ENCODE measurements around the gene CASZ1. TPM values are rescaled to one million over a fixed set of nuclear protein-coding genes. Genes with fewer than 3 reads are reported as not detected.

Gene CASZ1
- total RNA-seq, 4 donors from 2014 or later, result 21.9 to 60.2 (median 29.6) TPM

- no peak for DNase-seq (ENCODE audit: extremely low spot score)
- TF ChIP-seq POLR2A (IDR thresholded peaks at IDR 0.05; ENCODE audit: low read depth) (no peak), CTCF (IDR thresholded peaks at IDR 0.05) (peak; percentile 31 to 34 (median 33)), EP300 (IDR thresholded peaks at IDR 0.05) (no peak), POLR2AphosphoS5 (IDR thresholded peaks at IDR 0.05) (no peak)
- WGBS, result 63% methylated on average over 8 of the region's 13 CpGs
- Histone ChIP-seq H3K9me3 (no peaks in the 10 kb centered on the region), H3K36me3 (no peaks in the 10 kb centered on the region), H3K4me1 (peaks cover 71 to 77% (median 74%) of the 10 kb centered on the region in 4 donors), H3K27me3 (no peaks in the 10 kb centered on the region), H3K27ac (replicated peaks in 1 of 4) (peak overlapping the region; percentile 93 to 97 (median 94)), H3K4me3 (peak overlapping the region; percentile 72 to 92 (median 83))
- intact Hi-C loops (cut with DNase I), result no loop called here
These were observed 103.9 kb downstream of the CASZ1 start for GRCh38 chr1:10692401-10693021.

- no peak for DNase-seq (ENCODE audit: extremely low spot score)
- H3K27ac ChIP-seq (replicated peaks in 1 of 4), result peak overlapping the region; percentile 93 to 97 (median 94)
- peaks cover 78 to 84% (median 79%) of the 10 kb centered on the region in 4 donors for H3K4me1 ChIP-seq
- H3K27me3 ChIP-seq, result no peaks in the 10 kb centered on the region
- TF ChIP-seq CTCF (IDR thresholded peaks at IDR 0.05) (no peak), POLR2AphosphoS5 (IDR thresholded peaks at IDR 0.05) (no peak), POLR2A (IDR thresholded peaks at IDR 0.05; ENCODE audit: low read depth) (no peak), EP300 (IDR thresholded peaks at IDR 0.05) (no peak)
- WGBS, result 33% methylated on average over 1 of the region's 1 CpG
- H3K4me3 ChIP-seq, result peak overlapping the region in 3 of 4 donors; percentile 72 to 92 (median 85)
- intact Hi-C loops (cut with DNase I), result no loop called here
- no peaks in the 10 kb centered on the region for H3K36me3 ChIP-seq
- H3K9me3 ChIP-seq, result no peaks in the 10 kb centered on the region
These were observed 104.7 kb downstream of the CASZ1 start for GRCh38 chr1:10691740-10692125.

- no peaks in the 10 kb centered on the region for H3K36me3 ChIP-seq
- peaks cover 79 to 88% (median 84%) of the 10 kb centered on the region in 4 donors for H3K4me1 ChIP-seq
- intact Hi-C loops (cut with DNase I), result no loop called here
- no peaks in the 10 kb centered on the region for H3K9me3 ChIP-seq
- peak overlapping the region; percentile 93 to 97 (median 94) for H3K27ac ChIP-seq (replicated peaks in 1 of 4)
- no peak for DNase-seq (ENCODE audit: extremely low spot score)
- no peak overlapping the region for H3K4me3 ChIP-seq
- no peaks in the 10 kb centered on the region for H3K27me3 ChIP-seq
- WGBS, result 90% methylated on average over 13 of the region's 17 CpGs
- TF ChIP-seq EP300 (IDR thresholded peaks at IDR 0.05), result no peak
- no peak for TF ChIP-seq CTCF (IDR thresholded peaks at IDR 0.05)
- TF ChIP-seq POLR2A (IDR thresholded peaks at IDR 0.05; ENCODE audit: low read depth), result no peak
- no peak for TF ChIP-seq POLR2AphosphoS5 (IDR thresholded peaks at IDR 0.05)
These were observed 105.2 kb downstream of the CASZ1 start for GRCh38 chr1:10691075-10691739.

GRCh38 chr1:10690484-10690883 lies 106.0 kb downstream of the CASZ1 start:
- TF ChIP-seq CTCF (IDR thresholded peaks at IDR 0.05) (no peak), POLR2A (IDR thresholded peaks at IDR 0.05; ENCODE audit: low read depth) (no peak), POLR2AphosphoS5 (IDR thresholded peaks at IDR 0.05) (no peak), EP300 (IDR thresholded peaks at IDR 0.05) (no peak)
- H3K27me3 ChIP-seq, result no peaks in the 10 kb centered on the region
- no peak for DNase-seq (ENCODE audit: extremely low spot score)
- H3K9me3 ChIP-seq, result no peaks in the 10 kb centered on the region
- H3K4me3 ChIP-seq, result no peak overlapping the region
- peaks cover 79 to 88% (median 84%) of the 10 kb centered on the region in 4 donors for H3K4me1 ChIP-seq
- H3K27ac ChIP-seq (replicated peaks in 1 of 4), result peak overlapping the region; percentile 52 to 96 (median 90)
- intact Hi-C loops (cut with DNase I), result no loop called here
- H3K36me3 ChIP-seq, result no peaks in the 10 kb centered on the region
- 90% methylated on average over 17 of the region's 17 CpGs for WGBS
